H1 (cell line): ENCODE results near the gene PPM1M. TPM values are rescaled to one million over a fixed set of nuclear protein-coding genes. Genes with fewer than 3 reads are reported as not detected.

ENCODE experiments used
- BRCA1 ChIP-seq: IDR thresholded peaks from 2 replicates; pipeline ENCODE4 v1.6.1; 2012; ENCODE audit warnings: low read depth, low read length, improper control_type of control experiment
- GTF2F1 ChIP-seq: IDR thresholded peaks from 2 replicates; pipeline ENCODE4 v1.6.1; 2012; ENCODE audit warnings: low read depth, low read length, improper control_type of control experiment, borderline replicate concordance
- HDAC2 ChIP-seq, 2 experiments: fragments of 300-600 bp in 1 of 2; sonication (generic) in 1 of 2; IDR thresholded peaks; 2 replicates each; pipeline ENCODE4 v1.6.1; 2011 to 2012; ENCODE audit warnings: low read depth in 2 of 2, low read length in 2 of 2, mild to moderate bottlenecking in 2 of 2, moderate library complexity in 2 of 2, borderline replicate concordance in 1 of 2, inconsistent platforms in 1 of 2
- HDAC6 ChIP-seq: IDR thresholded peaks from one replicate; pipeline ENCODE4 v1.7.1; 2012; ENCODE audit warnings: low read depth, mild to moderate bottlenecking, inconsistent platforms, low read length, moderate library complexity
- KDM1A ChIP-seq: fragments of 200-600, 300-600 bp; sonication (generic); IDR thresholded peaks from 2 replicates; pipeline ENCODE4 v1.7.1; 2016; ENCODE audit warnings: mild to moderate bottlenecking, low read length, borderline replicate concordance
- POU5F1 ChIP-seq: IDR thresholded peaks from 2 replicates; pipeline ENCODE4 v1.6.1; 2011; ENCODE audit warnings: low read depth, mild to moderate bottlenecking, low read length, moderate library complexity
- RNF2 ChIP-seq: fragments of 200-900, 300-1000 bp; sonication (generic); IDR thresholded peaks from 2 replicates; pipeline ENCODE4 v1.7.1; 2016; ENCODE audit warnings: borderline replicate concordance, low read depth, mild to moderate bottlenecking, antibody characterized with exemption, low read length; ENCODE audit not compliant: poor library complexity, severe bottlenecking; ENCODE audit errors: missing control alignments
- SP2 ChIP-seq: IDR thresholded peaks from 2 replicates; pipeline ENCODE4 v1.6.1; 2012; ENCODE audit warnings: mild to moderate bottlenecking, low read length, inconsistent platforms
- polyA plus RNA-seq, 7 experiments: library from polyadenylated mRNA; depleted of rRNA in 3 of 7; stranded (reverse) in 5 of 7; unstranded in 2 of 7; fragments of >200 nt in 5 of 7; fragments of 200-250 nt in 2 of 7; gene quantifications; 1 replicate in 5 of 7; 2 replicates in 1 of 7; 4 replicates in 1 of 7; pipeline versions ENCODE4 v1.2.1 to v1.2.3, GENCODE V29; 2011 to 2013; ENCODE audit warnings: missing spikeins in 2 of 7, mixed read lengths in 2 of 7
- total RNA-seq: library from RNA; stranded (reverse); fragmentation: NEBNext Ultra II Directional; extraction: Animal tissue kit (Norgen Biotek cat#: 25700); gene quantifications from 2 replicates; pipeline ENCODE4 v1.2.1, GENCODE V29; 2021
- TF ChIP-seq, protein P1 (sequence below): fragments of 300-600 bp; sonication (generic); IDR thresholded peaks from 2 replicates; pipeline ENCODE4 v1.7.1; 2012; ENCODE audit warnings: low read length, moderate library complexity, mild to moderate bottlenecking, inconsistent platforms; ENCODE audit not compliant: insufficient replicate concordance

The PPM1M gene
- total and polyA plus RNA-seq, 2 of the 8 experiments (the other 6 are each of a cell fraction or from before 2014, with no cell fraction given), result 5.2 to 6.3 TPM

DNA sequence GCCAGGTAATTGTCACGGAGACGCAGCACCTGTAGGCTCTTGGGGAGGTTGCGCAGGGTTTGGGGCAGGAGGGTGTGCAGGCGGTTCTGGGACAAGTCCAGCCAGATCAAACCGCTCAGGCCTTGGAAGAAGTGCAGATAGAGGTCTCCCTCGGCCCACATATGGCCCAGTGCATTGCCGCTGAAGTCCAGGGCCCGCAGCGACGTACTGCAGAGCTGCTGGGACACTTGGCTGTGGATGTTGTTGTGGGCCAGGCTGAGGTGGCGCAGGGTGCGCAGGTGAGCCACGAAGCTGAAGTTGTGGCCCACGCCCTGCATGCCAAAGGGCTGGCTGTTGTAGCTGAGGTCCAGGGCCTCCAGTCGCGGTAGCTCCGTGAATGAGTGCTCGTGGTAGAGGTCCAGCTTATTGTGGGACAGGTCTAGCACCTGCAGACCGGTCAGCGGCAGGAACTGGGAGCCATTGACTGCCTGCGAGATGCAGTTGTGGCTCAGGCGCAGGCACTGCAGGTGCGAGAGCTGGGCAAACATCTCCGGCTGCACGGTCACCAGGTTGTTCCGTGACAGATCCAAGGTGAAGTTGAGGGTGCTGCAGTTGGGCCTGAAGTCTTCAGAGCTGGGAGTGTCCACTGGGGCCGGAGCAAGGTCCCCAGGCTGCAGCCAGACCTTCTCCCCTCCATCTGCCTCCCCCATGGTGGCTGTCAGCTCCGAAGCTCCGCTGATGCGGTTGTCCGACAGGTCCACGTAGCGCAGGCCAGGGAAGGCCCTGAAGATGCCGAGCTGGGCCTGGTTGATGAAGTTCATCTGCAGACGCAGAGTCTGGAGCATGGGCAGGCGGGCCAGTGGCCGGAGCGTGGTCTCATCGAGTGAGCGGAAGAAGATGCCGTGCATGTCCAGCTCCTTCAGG lies 23.0 kb upstream of the PPM1M start (continued):
- no peak for TF ChIP-seq KDM1A
- no peak for TF ChIP-seq BRCA1
- no peak for TF ChIP-seq GTF2F1
- TF ChIP-seq HDAC6, result no peak
- TF ChIP-seq HDAC2 (IDR thresholded peaks at IDR 0.05; ENCODE audit: borderline replicate concordance in 1 of 2, low read depth in 2 of 2, low read length in 2 of 2), result no peak
- no peak for TF ChIP-seq POU5F1
- no peak for TF ChIP-seq SP2
- no peak for TF ChIP-seq RNF2
- TF ChIP-seq, protein P1, sequence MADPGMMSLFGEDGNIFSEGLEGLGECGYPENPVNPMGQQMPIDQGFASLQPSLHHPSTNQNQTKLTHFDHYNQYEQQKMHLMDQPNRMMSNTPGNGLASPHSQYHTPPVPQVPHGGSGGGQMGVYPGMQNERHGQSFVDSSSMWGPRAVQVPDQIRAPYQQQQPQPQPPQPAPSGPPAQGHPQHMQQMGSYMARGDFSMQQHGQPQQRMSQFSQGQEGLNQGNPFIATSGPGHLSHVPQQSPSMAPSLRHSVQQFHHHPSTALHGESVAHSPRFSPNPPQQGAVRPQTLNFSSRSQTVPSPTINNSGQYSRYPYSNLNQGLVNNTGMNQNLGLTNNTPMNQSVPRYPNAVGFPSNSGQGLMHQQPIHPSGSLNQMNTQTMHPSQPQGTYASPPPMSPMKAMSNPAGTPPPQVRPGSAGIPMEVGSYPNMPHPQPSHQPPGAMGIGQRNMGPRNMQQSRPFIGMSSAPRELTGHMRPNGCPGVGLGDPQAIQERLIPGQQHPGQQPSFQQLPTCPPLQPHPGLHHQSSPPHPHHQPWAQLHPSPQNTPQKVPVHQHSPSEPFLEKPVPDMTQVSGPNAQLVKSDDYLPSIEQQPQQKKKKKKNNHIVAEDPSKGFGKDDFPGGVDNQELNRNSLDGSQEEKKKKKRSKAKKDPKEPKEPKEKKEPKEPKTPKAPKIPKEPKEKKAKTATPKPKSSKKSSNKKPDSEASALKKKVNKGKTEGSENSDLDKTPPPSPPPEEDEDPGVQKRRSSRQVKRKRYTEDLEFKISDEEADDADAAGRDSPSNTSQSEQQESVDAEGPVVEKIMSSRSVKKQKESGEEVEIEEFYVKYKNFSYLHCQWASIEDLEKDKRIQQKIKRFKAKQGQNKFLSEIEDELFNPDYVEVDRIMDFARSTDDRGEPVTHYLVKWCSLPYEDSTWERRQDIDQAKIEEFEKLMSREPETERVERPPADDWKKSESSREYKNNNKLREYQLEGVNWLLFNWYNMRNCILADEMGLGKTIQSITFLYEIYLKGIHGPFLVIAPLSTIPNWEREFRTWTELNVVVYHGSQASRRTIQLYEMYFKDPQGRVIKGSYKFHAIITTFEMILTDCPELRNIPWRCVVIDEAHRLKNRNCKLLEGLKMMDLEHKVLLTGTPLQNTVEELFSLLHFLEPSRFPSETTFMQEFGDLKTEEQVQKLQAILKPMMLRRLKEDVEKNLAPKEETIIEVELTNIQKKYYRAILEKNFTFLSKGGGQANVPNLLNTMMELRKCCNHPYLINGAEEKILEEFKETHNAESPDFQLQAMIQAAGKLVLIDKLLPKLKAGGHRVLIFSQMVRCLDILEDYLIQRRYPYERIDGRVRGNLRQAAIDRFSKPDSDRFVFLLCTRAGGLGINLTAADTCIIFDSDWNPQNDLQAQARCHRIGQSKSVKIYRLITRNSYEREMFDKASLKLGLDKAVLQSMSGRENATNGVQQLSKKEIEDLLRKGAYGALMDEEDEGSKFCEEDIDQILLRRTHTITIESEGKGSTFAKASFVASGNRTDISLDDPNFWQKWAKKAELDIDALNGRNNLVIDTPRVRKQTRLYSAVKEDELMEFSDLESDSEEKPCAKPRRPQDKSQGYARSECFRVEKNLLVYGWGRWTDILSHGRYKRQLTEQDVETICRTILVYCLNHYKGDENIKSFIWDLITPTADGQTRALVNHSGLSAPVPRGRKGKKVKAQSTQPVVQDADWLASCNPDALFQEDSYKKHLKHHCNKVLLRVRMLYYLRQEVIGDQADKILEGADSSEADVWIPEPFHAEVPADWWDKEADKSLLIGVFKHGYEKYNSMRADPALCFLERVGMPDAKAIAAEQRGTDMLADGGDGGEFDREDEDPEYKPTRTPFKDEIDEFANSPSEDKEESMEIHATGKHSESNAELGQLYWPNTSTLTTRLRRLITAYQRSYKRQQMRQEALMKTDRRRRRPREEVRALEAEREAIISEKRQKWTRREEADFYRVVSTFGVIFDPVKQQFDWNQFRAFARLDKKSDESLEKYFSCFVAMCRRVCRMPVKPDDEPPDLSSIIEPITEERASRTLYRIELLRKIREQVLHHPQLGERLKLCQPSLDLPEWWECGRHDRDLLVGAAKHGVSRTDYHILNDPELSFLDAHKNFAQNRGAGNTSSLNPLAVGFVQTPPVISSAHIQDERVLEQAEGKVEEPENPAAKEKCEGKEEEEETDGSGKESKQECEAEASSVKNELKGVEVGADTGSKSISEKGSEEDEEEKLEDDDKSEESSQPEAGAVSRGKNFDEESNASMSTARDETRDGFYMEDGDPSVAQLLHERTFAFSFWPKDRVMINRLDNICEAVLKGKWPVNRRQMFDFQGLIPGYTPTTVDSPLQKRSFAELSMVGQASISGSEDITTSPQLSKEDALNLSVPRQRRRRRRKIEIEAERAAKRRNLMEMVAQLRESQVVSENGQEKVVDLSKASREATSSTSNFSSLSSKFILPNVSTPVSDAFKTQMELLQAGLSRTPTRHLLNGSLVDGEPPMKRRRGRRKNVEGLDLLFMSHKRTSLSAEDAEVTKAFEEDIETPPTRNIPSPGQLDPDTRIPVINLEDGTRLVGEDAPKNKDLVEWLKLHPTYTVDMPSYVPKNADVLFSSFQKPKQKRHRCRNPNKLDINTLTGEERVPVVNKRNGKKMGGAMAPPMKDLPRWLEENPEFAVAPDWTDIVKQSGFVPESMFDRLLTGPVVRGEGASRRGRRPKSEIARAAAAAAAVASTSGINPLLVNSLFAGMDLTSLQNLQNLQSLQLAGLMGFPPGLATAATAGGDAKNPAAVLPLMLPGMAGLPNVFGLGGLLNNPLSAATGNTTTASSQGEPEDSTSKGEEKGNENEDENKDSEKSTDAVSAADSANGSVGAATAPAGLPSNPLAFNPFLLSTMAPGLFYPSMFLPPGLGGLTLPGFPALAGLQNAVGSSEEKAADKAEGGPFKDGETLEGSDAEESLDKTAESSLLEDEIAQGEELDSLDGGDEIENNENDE, result no peak
